ENCODE measurements around the gene SOCS3.
A peak's percentile ranks its signal among the peaks of the same experiment; 100 is the strongest.

The SOCS3 gene

DNA sequence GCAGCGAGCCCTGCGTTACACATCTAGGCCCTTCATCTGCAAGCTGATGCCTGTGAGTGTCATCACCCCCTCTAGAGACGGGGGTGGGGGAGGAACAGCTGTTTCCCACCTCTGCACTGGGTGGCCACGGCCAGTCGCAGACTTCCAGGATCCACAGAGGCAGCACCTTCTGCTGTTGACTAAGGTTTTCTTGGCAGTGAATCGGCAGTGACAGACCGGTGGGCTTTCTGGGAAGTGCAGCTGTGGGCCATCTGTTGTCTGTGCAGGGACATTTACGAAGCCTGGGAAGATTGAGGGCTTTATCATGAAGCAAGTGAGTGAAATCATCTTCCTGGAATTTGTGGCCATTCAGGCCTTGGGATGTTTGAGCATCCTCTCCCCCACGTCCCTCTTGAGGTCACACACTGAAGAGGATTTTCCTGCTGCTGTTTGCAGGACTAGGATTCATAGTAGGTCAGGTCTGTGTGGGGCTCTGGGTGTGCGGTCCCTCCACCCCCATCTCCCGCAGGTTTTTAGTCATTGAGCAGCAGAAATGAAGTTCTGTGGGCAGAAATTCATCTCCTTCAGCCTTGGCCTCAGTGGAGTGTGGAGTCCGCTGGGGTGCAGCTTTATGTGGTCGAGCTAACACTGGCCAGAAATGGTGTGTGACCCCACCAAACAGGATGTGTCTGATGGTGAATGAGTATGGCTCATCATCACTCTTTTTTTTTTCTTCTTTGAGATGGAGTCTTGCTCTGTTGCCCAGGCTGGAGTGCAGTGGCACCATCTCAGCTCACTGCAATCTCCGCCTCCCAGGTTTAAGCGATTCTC lies 30.6 kb upstream of the SOCS3 start:
- no peak for DNase-seq

DNA sequence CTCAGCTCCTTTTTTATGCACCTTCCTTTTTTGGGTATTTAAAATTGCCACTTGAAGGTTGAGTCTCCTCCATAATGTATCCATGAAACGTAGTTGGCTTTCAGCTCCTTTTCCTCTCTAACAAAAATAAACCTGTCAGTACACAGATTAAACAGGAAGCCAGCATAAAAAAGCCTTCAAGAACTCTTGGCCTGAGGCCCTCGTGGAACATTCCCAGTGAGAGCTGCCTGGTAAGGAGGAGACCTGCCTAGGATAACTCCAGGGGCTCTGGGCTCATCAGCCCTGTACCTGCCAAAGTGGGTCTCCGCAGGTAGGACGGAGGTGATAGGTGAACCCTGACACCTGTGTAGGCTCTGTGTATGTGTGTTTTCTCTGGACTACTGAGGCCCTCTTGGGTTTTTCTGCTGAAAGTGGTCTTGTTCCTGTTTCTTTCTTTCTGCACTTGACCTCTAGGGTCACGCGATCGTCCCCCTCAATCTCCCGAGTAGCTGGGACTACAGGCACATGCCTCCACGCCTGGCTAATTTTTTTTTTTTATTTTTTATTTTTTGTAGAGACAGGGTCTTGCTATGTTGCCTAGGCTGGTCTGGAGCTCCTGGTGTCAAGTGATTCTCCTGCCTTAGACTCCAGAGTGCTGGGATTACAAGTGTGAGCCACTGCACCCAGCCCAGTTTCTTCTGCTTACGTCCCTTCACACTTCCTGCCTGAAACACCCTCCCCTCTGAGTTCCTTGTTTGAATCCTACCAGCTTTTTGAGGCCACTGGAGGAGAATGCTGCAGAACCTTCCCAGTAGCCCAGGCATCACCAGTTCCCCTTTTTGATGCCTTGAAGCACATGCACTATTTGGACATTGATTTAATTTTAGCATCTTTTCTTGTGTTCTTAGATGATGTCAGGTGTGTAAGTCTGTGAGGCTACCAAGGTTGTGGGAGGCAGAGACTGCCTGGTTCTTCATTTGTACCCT lies 28.4 kb upstream of the SOCS3 start:
- DNase-seq = no peak

DNA sequence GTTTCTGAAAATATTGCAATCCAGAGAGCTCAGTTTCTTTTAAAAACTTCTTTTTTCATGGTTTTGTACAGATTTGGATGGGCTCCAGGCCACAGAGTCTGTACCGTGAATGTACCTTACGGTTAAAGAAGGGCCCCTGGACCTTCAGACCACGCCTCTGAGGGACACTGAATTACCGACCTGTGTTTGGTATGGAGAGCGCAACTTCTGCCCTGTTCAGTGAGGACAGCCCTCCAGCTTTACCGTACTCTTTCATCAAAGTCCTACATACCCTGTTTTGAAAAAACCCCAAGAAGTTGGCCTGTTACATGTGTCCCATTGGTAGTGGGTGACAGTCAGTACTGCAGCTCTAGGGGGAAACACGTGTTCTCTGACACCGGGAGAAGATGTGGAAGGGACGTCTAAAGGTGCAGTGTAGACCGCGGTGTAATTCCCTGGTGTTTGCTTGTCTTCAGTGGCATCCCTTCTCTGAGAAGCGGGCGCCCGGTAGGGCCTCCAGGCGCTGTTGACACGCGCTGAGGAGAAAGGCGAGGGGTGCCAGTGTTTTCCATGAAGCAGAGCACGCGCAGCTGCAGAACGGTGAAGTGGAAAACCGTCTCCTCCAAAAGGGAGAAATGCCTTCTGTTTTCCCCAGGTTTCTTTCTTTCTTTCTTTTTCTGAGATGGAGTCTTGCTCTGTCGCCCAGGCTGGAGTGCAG lies 24.8 kb upstream of the SOCS3 start:
- DNase-seq = no peak

DNA sequence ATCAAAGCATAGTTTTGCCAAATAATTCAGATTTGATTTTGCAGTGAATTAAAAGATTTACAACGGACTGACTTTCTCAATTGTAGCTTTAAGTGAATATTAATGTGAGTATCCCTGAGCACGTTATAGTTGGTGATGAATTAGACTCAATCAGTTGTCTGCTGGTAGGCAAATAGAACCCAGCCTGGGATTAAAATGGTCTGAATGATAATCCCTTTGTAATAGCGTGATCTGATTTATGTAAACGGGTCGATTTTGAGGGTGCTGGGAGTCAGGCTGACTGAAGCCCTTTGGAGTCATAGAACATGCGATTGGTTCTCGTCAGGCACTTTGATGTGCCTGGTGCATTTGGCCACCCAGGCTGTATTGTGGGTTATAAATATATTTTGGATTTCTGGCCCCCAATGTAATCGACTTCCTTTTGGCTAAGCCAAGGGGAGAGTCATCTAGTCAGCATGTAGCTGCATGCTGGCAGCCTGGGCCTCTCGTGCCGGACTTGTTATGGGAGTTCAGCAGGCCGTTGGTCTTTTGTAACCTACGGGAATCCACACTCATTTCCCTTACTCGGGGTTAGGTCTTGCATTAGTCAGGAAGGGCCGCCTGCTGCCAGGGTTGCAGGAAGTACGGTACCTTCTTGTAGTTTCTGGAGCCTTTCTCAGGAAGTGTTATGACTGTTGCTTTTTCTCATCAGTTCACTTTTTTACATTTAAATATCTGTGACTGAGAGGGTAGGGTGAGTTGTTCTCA lies 24.0 kb upstream of the SOCS3 start:
- no peak for DNase-seq

DNA sequence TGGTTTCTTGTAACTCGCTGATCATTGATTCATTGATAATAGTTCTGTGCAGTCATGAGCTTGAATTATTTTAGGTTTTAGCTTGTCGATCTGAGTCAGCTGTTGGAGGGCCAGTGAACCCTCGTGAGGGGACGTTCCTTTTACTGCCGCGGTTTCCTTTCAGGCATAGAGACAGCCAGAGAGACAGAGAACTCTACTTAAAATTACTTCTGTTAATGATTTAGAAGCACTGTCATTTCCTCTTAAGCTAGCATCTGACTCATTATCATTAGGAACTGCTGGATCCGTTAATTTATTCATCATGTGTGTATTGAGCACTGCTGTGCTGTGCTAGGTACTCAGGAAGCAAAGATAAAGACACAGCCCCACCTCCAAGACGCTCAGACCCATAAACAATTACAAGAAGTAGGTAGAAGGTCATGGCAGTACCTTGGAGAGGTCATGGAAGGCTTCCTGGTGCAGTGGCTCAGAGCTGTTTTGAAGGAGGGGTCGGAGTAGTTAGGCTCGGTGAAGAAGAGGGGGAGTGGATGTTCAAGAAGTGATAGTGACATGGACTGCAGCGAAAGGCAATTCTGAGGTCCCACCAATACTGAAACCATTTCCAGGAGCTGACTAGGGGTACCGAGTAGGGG lies 21.8 kb upstream of the SOCS3 start:
- no peak for DNase-seq

DNA sequence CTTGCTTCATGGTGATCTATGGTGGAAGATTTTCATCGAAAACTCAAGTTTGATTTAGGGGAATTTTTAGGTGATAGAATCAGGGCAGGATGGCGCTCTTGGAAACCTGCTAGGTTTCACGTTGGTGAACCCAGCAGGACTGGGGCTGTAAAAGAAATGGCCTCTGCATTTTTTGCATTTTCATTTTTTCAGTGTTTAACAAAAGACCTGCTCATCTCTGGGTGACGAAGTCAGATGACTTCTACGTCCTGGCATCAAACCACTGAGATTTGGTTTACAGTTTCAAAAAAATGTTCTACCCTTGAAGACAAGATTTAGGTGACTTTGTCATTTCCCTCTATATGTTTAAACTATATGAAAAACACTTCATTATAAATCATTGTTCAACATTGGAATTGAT lies 20.5 kb upstream of the SOCS3 start:
- no peak for DNase-seq

DNA sequence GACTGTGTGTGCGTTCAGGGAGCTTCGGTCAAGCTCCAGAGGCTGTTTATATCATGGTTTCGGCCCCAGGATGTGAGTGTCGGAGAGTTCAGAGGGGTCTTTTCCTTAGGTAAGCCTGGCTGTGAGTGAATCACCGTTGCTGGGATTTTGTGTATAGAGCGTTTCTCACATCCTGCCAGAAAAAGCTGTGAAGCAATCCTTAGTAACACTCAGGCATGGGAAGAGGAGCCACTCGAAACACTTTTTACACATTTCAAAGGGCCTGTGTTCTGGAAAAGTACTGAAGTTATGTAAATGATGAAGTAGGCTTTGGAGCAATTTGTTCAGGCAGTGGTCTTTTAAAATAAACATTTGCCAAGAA lies 19.2 kb upstream of the SOCS3 start:
- DNase-seq = no peak

DNA sequence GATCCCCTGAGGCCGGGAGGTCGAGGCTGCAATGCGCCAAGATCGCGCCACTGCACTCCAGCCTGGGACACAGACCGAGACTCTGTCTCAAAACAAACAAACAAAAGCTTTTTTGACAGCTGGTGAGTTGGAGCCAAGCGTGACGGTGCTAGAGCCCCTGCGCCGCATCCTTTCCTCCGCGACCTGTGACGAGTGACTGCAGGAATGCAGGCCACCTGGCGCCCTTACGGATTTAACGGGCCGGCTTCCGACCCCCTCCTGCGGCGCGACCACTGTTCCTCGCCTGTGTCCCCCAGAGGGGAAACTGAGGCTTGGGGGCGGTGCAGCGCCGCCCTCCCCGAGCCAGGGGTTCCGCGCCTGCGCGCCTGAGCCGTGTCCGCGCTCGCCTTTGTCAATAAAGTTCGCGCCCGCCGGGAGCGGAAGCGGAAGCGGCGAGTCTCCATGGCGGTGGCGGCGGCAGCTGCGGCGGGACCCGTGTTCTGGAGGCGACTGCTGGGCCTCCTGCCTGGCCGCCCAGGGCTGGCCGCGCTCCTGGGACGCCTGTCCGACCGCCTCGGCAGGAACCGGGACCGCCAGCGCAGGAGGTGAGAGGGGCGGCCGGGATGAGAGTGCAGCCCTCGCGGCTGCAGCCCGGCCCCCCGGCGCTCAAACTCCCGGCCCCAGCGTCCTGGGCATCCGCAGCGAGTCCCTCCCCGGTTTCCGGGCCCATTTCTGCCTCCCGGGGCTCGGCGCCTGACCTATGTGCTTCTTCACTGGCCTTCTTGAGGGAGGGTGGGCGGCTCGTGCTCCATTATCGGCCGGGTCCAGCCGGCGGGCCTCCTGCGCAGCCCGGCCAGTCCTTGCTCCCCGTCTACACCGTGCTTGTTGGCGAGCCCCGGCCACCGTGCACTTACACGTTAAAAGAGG lies 18.6 kb upstream of the SOCS3 start, which contains the start of gene PGS1:
PGS1 (plus strand) TSS at position 425 of the 906 bp plus-strand sequence; CDS start at position 442, 17 bp downstream.
- peak; percentile 81 for DNase-seq

DNA sequence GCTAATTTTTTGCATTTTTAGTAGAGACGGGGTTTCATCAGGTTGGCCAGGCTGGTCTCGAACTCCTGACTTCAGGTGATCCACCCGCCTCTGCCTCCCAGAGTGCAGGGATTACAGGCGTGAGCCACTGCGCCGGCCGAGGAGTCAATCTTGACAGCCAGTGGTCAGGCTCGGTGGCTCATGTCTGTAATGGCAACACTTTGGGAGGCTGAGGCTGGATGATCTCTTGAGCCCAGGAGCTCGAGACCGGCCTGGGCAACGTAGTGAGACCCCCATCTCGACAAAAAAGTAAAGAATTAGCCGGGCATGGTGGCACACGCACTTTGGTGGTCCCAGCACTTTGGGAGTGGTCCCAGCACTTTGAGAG lies 18.0 kb upstream of the SOCS3 start:
- no peak for DNase-seq

DNA sequence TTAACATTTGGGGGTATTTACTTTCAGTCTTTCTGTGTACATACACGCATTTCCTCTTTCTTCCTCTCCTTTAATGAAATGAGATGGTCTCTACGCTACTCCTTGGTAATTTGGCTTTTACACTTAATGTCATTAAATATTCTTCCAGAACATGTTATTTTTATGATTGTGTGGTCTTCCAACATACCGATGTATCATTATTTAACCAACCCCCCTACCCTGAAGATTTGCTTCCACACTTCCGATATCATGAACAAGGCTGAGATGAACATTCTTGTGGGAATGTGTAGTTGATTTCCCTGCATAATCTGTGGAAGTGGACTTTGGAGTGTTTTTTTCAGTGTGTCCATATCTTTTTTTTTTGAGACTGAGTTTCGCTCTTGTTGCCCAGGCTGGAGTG lies 16.3 kb upstream of the SOCS3 start:
- no peak for DNase-seq

DNA sequence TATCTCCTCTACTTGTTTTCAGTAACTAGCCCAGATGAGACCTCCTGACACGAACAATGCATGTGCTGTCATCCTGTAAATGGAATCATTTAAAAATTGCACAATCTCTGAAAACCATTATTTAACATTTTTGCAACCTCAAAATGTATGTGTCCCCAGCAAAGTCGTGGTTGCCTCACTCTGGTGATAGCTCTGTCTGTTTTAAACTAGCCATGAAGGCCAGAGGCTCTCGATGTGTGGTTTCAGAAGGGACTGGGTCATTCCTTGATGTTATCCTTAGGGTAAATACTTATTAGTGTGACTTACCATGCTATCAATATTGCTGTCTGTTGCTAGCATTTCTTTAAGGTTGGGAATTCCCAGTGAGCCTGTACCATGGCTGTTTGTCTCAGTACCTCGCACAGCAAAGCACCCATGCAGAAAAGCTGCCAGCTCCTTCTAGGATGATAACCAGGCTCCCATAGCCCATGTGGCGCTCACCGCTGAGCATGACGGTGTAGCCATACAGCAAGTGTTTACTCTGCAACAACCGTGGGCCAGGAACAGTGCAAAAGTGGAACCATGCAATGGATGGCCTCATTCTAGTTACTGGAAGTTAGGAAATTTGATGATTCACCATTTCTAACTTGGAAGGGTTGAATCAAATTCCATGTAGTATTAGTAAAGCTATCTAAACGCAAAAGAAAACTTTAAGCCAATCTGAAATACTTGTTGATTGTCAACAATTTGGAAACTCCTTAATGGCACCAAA lies 15.7 kb upstream of the SOCS3 start:
- no peak for DNase-seq

DNA sequence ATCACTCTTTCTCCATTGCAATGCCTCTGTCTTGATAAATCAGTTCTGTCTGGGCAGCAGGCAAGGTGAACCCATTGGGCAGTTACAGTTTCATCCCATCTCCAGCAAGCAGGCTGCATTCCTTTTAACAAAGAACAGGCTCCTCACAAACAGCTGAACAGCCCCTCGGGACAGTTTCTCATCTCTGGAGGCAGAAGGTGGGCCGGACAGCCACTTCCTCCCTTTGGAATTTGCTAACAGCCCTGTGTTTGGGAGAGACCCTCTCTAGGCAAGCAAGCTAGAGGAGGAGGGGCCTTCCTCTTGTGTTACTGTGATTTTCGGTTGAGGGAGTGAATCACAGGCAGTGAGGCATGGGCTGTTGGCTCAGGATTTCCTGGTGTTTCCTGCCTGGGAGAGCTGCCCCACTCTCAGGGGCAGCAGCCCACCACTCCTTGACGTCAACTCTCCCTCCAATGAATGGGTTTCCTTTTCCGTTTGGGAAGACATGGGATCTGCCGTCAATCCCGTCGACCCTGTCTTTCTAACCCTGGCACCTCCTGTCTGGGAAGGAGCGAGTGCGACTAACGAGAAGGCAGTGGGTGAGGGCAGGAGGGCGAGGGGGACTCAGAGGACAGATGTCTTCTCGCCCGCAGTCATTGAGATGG lies 14.9 kb upstream of the SOCS3 start:
- no peak for DNase-seq

DNA sequence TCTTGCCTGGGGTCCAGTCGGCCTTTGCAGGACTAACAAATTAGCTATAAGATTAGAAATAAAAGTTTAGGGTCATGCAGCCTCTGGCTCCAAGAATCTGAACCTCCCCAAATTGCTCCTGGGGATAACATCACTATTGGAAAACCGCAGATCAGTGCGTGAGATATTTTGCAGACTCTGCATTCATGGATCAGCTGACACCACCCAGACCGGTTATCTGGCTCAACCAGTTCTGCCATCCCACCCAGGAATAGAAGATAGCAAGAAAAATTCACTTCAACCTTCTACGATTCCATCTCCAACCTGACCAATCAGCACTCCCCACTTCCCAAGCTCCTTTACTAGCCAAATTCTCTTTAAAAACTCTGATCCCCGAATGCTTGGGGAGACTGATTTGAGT lies 14.3 kb upstream of the SOCS3 start:
- DNase-seq = no peak

DNA sequence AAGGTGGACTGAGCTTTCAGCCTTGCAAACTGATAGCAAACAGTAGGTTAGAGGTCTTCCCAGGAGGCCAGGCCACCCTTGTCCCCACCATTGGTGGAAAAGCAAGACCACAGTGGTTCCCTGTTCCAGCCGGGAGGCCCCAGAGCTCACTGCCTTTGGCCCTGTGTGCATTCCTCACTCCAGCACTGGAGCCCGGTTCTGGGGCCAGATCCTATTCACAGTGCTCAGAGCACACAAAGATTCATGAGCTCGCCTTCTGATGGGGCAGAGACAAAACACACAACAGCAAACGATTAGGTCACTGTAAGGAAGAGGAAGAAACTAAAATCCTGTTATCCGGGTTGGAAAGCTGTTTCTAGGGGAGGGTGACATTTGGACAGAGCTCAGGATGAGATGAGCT lies 13.0 kb upstream of the SOCS3 start:
- no peak for DNase-seq

DNA sequence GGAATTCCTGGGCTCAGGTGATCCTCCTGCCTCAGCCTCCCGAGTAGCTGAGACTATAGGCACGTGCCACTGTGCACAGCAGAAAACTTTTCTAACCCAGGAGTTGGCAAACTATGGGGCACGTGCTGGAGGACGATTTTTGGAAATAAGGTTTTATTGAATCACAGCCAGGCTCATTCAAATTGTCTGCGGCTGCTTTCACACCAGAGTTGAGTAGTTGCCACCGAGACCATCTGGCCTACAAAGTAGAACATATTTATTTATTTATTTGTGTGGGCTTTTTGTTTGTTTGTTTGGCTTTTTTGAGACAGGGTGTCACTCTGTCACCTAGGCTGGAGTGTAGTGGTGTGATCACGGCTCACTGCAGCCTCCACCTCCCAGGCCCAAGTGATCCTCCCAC lies 11.2 kb upstream of the SOCS3 start:
- DNase-seq = no peak

DNA sequence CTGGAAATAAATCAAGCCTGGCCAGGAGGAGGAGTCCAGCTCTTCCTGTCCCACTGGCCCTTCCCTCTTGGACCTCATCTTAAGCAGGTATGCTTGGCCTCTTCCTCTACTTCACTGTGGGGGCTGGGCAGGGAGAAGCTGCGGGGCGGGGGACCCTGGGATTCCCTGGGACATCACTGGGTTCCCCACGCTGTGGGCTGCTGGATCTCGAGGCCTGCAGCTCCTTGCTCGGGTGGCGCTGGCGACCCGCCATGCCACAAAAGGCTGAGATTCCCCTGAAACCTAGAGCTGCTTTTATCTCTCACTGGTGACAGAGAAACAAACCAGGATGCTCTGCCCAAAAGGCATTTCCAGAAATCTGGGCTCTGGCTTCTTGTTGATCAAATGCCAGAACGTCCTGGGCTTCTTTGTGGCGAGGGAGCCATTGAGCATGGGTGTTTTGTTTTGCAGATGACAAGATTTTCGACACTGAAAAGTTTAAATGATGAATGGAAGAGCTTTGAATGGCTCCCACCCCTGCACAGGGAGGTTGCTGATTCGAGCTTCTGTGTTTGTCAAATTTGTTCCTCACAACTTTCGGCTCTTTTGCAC lies 10.0 kb upstream of the SOCS3 start:
- DNase-seq = no peak

DNA sequence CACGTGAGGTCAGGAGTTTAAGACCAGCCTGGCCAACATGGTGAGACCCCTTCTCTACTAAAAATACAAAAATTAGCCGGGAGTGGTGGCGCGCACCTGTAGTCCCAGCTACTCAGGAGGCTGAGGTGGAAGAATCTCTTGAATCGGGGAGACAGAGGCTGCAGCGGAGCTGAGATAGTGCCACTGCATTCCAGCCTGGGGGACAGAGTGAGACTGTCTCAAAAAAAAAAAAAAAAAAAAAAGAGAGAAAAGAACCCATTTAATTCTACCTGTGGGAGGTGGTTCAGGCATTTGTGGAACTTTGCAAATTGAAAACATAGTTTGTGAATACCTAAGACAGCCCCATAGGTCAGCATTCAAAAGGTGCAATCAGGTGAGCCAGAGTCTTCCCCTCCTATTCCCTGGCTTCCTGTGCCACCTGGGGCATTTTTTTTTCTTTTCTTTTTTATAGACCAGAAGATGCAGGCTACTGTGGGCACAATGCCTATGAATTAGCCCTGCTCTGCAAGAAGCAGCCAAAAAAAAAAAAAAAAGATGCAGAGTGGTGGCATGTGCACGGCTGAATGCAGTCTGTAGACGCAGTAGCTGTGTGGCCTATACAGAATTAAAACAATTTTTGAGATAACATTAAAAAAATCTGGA lies 9.1 kb upstream of the SOCS3 start:
- no peak for DNase-seq

DNA sequence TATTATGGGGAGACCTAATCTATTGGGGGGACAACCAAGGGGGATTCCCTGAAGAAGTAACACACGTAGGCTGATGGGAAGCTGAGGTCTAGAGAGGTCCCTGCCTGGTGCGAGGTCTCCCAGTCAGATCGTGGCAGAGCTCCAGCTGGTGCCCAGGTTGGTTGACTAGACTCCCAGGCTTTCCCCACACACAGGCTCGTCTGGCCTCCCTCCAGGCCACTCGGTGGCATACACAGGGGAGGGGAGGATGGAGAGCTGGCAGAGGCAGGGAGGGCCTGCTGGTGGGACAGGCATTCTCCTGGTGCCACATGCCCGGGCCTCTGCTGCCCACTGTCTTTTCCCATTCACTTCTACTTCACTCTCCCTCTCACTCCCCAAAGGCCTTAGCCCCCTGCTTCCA lies 8.5 kb upstream of the SOCS3 start:
- DNase-seq = no peak

DNA sequence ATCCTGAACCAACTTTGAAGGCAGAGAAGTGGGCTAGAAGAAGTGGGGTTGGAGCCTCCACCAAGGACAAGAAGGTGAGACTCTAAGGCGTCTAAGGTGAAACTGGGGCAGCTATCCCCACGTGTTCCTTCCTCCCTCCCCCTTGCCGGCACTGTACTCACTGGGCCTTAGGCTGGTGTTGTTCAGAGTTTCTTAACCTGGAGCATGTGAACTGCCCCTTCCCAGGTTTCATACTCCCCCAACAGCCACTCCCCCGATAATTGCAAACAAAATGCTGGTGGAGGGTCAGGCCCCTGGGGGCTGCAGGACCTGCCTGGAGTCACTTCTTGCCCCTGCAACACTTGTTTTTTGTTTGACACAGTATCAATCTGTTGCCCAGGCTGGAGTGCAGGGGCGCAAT lies 7.3 kb upstream of the SOCS3 start:
- no peak for DNase-seq
